K562 (cell line): ENCODE results near the gene PICK1. TPM values are rescaled to one million over a fixed set of nuclear protein-coding genes. Genes with fewer than 3 reads are reported as not detected.

ENCODE experiments used
- ATAC-seq: fragments of 200-7000 bp; cut with Tn5 transposase; 3 replicates; pipeline ENCODE4 v1.9.1; 2020; ENCODE audit warnings: moderate library complexity
- BruUV-seq: library from RNA; stranded (reverse); fragments of 400-500 nt; replicated peaks from 2 replicates; lab custom pipeline; 2021; lab: Mats Ljungman, UMichigan
- CTCF ChIA-PET: fragments of 300-600 bp; formaldehyde crosslinking; extraction: SDS; loops from one replicate; lab custom pipeline; 2021; ENCODE audit warnings: low intra/inter-chr PET ratio; lab: Yijun Ruan, JAX
- POLR2A ChIA-PET: fragments of 300-600, 350-650 bp; sonication (Branson Sonifier 250); formaldehyde crosslinking; extraction: SDS; loops from one replicate; lab custom pipeline; 2021; ENCODE audit warnings: antibody characterized with exemption, inconsistent platforms; lab: Yijun Ruan, JAX
- DNase-seq, 4 experiments: peaks; one replicate each; pipeline versions ENCODE4 v3.0.0 to v3.0.0-alpha.2; 2011 to 2018; ENCODE audit warnings: low spot score in 3 of 4, mixed read lengths in 3 of 4; ENCODE audit errors: extremely low read depth in 1 of 4
- FAIRE-seq: peaks from 2 replicates; lab custom pipeline; 2011; peaks lifted over from hg19 to GRCh38; lab: Jason Lieb, UNC
- H2AFZ ChIP-seq: 2 replicates; pipeline ENCODE4 v1.6.0; 2011; ENCODE audit warnings: low read depth, low read length, control low read depth, inconsistent platforms
- H3K27ac ChIP-seq: fragments of 200-600 bp; 3 replicates; pipeline ENCODE4 v1.8.0; 2011; ENCODE audit warnings: low read depth, mild to moderate bottlenecking, control low read depth, inconsistent platforms, low read length, moderate library complexity, mixed read lengths; ENCODE audit errors: extremely low read depth
- H3K27me3 ChIP-seq, 2 experiments: fragments of 300-600 bp in 1 of 2; 2 replicates in 1 of 2; 3 replicates in 1 of 2; pipeline versions ENCODE4 v1.6.0 to v1.8.0; 2011; ENCODE audit warnings: inconsistent platforms in 2 of 2, low read length in 2 of 2, mild to moderate bottlenecking in 1 of 2, mixed read lengths in 1 of 2, moderate library complexity in 1 of 2; ENCODE audit not compliant: control insufficient read depth in 2 of 2, insufficient read depth in 2 of 2
- H3K36me3 ChIP-seq: fragments of 300-600 bp; 3 replicates; pipeline ENCODE4 v1.8.0; 2011; ENCODE audit warnings: mild to moderate bottlenecking, low read length, inconsistent platforms; ENCODE audit not compliant: control insufficient read depth, insufficient read depth
- H3K4me1 ChIP-seq, 2 experiments: fragments of 200-600 bp in 1 of 2; replicated peaks in 1 of 2; 2 replicates in 1 of 2; 3 replicates in 1 of 2; pipeline versions ENCODE4 v1.5.1 to v1.8.0; 2011; ENCODE audit warnings: inconsistent platforms in 2 of 2, low read length in 2 of 2, mild to moderate bottlenecking in 1 of 2, mixed read lengths in 1 of 2, moderate library complexity in 1 of 2; ENCODE audit not compliant: control insufficient read depth in 2 of 2, insufficient read depth in 2 of 2
- H3K4me2 ChIP-seq: 2 replicates; pipeline ENCODE4 v1.6.1; 2011; ENCODE audit warnings: low read length, control low read depth, inconsistent platforms, mixed read lengths; ENCODE audit not compliant: insufficient read depth
- H3K4me3 ChIP-seq: fragments of 200-600 bp; sonication (generic), shearing (Covaris generic); 2 replicates; pipeline ENCODE4 v1.5.1; 2016; ENCODE audit warnings: control low read depth, inconsistent platforms
- H3K79me2 ChIP-seq: fragments of 200-600 bp; 3 replicates; pipeline ENCODE4 v1.8.0; 2011; ENCODE audit warnings: low read length, inconsistent platforms; ENCODE audit not compliant: control insufficient read depth, insufficient read depth
- H3K9ac ChIP-seq, 2 experiments: 2 replicates each; pipeline versions ENCODE4 v1.6.0 to v1.6.1; 2011; ENCODE audit warnings: low read depth in 2 of 2, low read length in 2 of 2, control low read depth in 1 of 2, inconsistent platforms in 1 of 2, mild to moderate bottlenecking in 1 of 2, mixed read lengths in 1 of 2; ENCODE audit not compliant: insufficient read depth in 1 of 2
- H3K9me1 ChIP-seq: one replicate; pipeline ENCODE4 v1.6.0; 2011; ENCODE audit warnings: inconsistent platforms, mild to moderate bottlenecking, low read length, moderate library complexity; ENCODE audit not compliant: control insufficient read depth, insufficient read depth
- H3K9me3 ChIP-seq: replicated peaks from 2 replicates; pipeline ENCODE4 v1.5.1; 2011; ENCODE audit warnings: low read depth, low read length, inconsistent platforms; ENCODE audit not compliant: control insufficient read depth, insufficient read depth
- H4K20me1 ChIP-seq: replicated peaks from 2 replicates; pipeline ENCODE4 v1.6.1; 2011; ENCODE audit warnings: low read length, inconsistent platforms, mixed read lengths; ENCODE audit not compliant: control insufficient read depth, insufficient read depth
- ASH1L ChIP-seq: fragments of 450-650 bp; IDR thresholded peaks from 2 replicates; pipeline ENCODE4 v1.6.1; 2018; ENCODE audit warnings: borderline replicate concordance, mild to moderate bottlenecking, low read depth; ENCODE audit not compliant: partially characterized antibody
- ETV1 ChIP-seq: fragments of 450-650 bp; conservative IDR thresholded peaks from 2 replicates; pipeline ENCODE4 v1.6.1; 2016; ENCODE audit warnings: missing genetic modification characterization, control low read depth, low read depth, missing compliant biosample characterization
- SIN3A ChIP-seq, 2 experiments: fragments of 150-350 bp in 1 of 2; IDR thresholded peaks; 2 replicates each; pipeline ENCODE4 v1.6.1; 2011 to 2016; ENCODE audit warnings: borderline replicate concordance in 2 of 2, low read depth in 2 of 2, low read length in 2 of 2, mild to moderate bottlenecking in 2 of 2, moderate library complexity in 2 of 2; ENCODE audit not compliant: control insufficient read depth in 1 of 2
- WGBS: fragments of 100-300 bp; shearing (Covaris generic); methylation state at CpG from one replicate; pipeline ENCODE4 v1.1.6; 2016; ENCODE audit warnings: low coverage, mixed read lengths; ENCODE audit not compliant: insufficient coverage; ENCODE audit errors: missing lambda C conversion rate; 5-methylcytosine and 5-hydroxymethylcytosine counted together
- in situ Hi-C: fragments of 300-500 bp; cut with MboI; formaldehyde crosslinking; loops from 4 replicates; pipeline ENCODE4 v1.15.0; 2018; ENCODE audit warnings: inconsistent platforms, mixed read lengths
- intact Hi-C: fragments of 100-400 bp; cut with micrococcal nuclease; formaldehyde crosslinking; loops from 2 replicates; pipeline ENCODE4 v1.14.2; 2022
- polyA plus RNA-seq, 8 experiments: library from polyadenylated mRNA; depleted of rRNA in 4 of 8; stranded (reverse) in 5 of 8; unstranded in 3 of 8; fragments of >200 nt; fragmentation: Nextera tagmentation in 2 of 8; fragmentation: Illumina TruSeq in 1 of 8; extraction: Ambion mirVana in 2 of 8; extraction: Trizol in 1 of 8; gene quantifications; 2 replicates each; pipeline versions ENCODE4 v1.2.1 to v1.2.3, GENCODE V29; 2011 to 2014; ENCODE audit warnings: inconsistent platforms in 1 of 8, missing spikeins in 1 of 8
- total RNA-seq, 7 experiments: library from RNA; depleted of rRNA in 6 of 7; stranded (reverse); fragments of >200 nt in 6 of 7; fragmentation: Illumina TruSeq in 2 of 7; extraction: Trizol in 2 of 7; gene quantifications; 2 replicates each; pipeline versions ENCODE4 v1.2.1 to v1.2.3, GENCODE V29; 2011 to 2021; ENCODE audit warnings: low replicate concordance in 1 of 7
- TF ChIP-seq, protein P1 (sequence below), 3 experiments: IDR thresholded peaks in 2 of 3; conservative IDR thresholded peaks in 1 of 3; 2 replicates each; pipeline ENCODE4 v1.5.1; 2011 to 2012; ENCODE audit warnings: low read length in 3 of 3, mild to moderate bottlenecking in 3 of 3, control low read depth in 2 of 3, improper control_type of control experiment in 1 of 3, inconsistent platforms in 1 of 3, low read depth in 1 of 3, mixed read lengths in 1 of 3, moderate library complexity in 1 of 3; ENCODE audit not compliant: insufficient read depth in 2 of 3

PICK1 gene
- total and polyA plus RNA-seq, 9 of the 15 experiments (the other 6 are each of a cell fraction or from before 2014, with no cell fraction given): 0.06 to 11.0 (median 7.9) TPM; not detected in 1

DNA sequence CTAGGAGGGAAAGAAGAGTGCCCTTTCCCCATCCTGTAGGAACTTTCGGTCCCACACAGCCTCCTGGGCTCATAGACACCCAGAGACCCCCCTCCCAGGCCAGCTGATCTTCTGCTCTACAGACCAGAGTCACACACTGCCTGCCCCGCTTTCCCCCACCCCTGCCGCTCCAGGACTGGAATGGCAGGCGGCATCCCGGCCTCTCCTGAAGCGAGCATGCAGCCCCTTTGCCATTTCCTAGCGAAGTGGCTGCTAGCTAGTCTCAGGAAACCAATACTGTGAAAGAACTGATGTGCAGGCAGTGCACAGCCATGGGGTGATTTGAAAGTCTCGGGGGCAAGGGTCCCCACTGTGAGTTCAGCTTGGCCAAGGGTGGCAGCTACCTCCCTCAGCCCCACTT lies 8.3 kb downstream of the PICK1 start:
- Histone ChIP-seq H3K79me2 (no peaks in the 10 kb centered on the region), H3K9me1 (no peaks in the 10 kb centered on the region), H3K36me3 (no peaks in the 10 kb centered on the region), H3K4me3 (no peak overlapping the region), H3K4me2 (no peak overlapping the region), H4K20me1 (no peaks in the 10 kb centered on the region), H3K27ac (no peak overlapping the region), H3K27me3 (no peaks in the 10 kb centered on the region), H2AFZ (no peak overlapping the region), H3K4me1 (peaks cover 0 to 10% of the 10 kb centered on the region in 2 experiments; a peak in 2 of 5 replicates), H3K9ac (no peak overlapping the region; a peak in 1 of 4 replicates), H3K9me3 (no peaks in the 10 kb centered on the region)
- DNase-seq (no peak), ATAC-seq (no peak), FAIRE-seq (no peak)
- no TSS peak for BruUV-seq
- WGBS: 70% methylated on average over 3 of the region's 8 CpGs
- intact Hi-C loops (no loop called here), in situ Hi-C loops (loop anchor here (10.0 to 25.0 kb wide), 3 partner anchors 289 to 947 kb away; partner anchors contain the start of genes APOBEC3C and APOBEC3D)
- TF ChIP-seq ASH1L (no peak), SIN3A (IDR thresholded peaks at IDR 0.05; ENCODE audit: borderline replicate concordance in 2 of 2, control insufficient read depth in 1 of 2, low read depth in 2 of 2, low read length in 2 of 2) (no peak)
- CTCF ChIA-PET: no interaction called here
- POLR2A ChIA-PET: no interaction called here

DNA sequence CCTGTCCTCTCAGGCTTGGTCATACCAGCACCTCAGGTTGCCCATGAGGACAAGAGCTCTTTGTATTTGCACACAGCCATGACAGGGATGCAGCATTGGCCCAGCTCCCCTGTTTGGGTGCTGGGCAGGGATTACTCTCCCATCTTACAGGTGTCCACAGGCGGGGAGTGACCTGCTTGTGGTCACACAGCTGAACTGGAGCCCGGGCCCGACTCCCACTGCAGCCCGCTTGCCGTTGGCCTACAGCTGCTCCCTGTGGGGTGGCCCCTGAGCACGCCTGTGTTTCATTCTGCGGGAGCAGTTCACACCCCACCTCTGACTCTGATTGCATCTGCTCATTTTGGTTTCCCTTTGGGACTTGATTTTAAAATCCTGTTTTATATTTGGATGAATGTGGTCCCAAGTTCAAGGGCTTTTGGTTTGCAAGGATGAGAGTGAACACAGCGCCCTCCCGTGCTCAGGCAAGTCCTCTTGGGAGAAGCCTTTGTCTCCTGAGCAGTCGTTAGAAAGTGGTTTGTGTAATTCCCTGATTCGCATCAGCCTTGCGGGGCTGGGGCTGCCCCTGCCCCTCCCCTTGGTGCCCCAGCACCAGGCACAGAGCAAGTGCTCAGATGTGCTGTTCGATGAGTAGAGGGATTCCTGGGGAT lies 9.3 kb downstream of the PICK1 start:
- Histone ChIP-seq H3K9ac (no peak overlapping the region; a peak in 1 of 4 replicates), H3K9me3 (no peaks in the 10 kb centered on the region), H2AFZ (no peak overlapping the region), H3K36me3 (no peaks in the 10 kb centered on the region), H4K20me1 (no peaks in the 10 kb centered on the region), H3K27ac (no peak overlapping the region), H3K4me1 (peaks cover 0 to 10% of the 10 kb centered on the region in 2 experiments; a peak in 2 of 5 replicates), H3K4me2 (no peak overlapping the region), H3K4me3 (no peak overlapping the region), H3K27me3 (no peaks in the 10 kb centered on the region), H3K9me1 (no peaks in the 10 kb centered on the region), H3K79me2 (no peaks in the 10 kb centered on the region)
- FAIRE-seq (no peak), ATAC-seq (no peak), DNase-seq (no peak)
- ChIA-PET CTCF (interaction anchor here (0.6 kb wide), 1 partner anchor 201 kb away, joined by 3 read pairs; no protein-coding TSS in a partner anchor), POLR2A (interaction anchor here (0.6 kb wide), 2 partner anchors 12 to 377 kb away, joined by 3 read pairs; no protein-coding TSS in a partner anchor)
- in situ Hi-C loops: loop anchor here (10.0 to 25.0 kb wide), 3 partner anchors 288 to 946 kb away; partner anchors contain the start of genes APOBEC3C and APOBEC3D
- no peak for TF ChIP-seq ETV1
- TF ChIP-seq, protein P1, sequence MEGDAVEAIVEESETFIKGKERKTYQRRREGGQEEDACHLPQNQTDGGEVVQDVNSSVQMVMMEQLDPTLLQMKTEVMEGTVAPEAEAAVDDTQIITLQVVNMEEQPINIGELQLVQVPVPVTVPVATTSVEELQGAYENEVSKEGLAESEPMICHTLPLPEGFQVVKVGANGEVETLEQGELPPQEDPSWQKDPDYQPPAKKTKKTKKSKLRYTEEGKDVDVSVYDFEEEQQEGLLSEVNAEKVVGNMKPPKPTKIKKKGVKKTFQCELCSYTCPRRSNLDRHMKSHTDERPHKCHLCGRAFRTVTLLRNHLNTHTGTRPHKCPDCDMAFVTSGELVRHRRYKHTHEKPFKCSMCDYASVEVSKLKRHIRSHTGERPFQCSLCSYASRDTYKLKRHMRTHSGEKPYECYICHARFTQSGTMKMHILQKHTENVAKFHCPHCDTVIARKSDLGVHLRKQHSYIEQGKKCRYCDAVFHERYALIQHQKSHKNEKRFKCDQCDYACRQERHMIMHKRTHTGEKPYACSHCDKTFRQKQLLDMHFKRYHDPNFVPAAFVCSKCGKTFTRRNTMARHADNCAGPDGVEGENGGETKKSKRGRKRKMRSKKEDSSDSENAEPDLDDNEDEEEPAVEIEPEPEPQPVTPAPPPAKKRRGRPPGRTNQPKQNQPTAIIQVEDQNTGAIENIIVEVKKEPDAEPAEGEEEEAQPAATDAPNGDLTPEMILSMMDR (IDR thresholded peaks at IDR 0.05 in 2 of 3, conservative IDR thresholded peaks at IDR 0.05 in 1 of 3; ENCODE audit: insufficient read depth in 2 of 3, low read depth in 1 of 3, low read length in 3 of 3): 0 out of 6 replicates have a peak, but pooled peaks of 1 of the 3 experiments have one; percentile 8
- intact Hi-C loops: no loop called here
- no TSS peak for BruUV-seq
- 53% methylated on average over 9 of the region's 13 CpGs for WGBS
